SU-DHL-6 (cell line): ENCODE results near the gene NDUFV3.
"Not testable (repeated sequence)": the region's sequence is repeated elsewhere in the genome, so short reads cannot be mapped to it uniquely, and the experiment has no call there.

Experiments
- H2AFZ ChIP-seq: fragments of 200-600 bp; sonication (generic); 2 replicates; pipeline ENCODE4 v1.6.1; 2014; ENCODE audit warnings: low read depth, mild to moderate bottlenecking, moderate library complexity, mixed read lengths, antibody characterized with exemption, low read length; ENCODE audit not compliant: severe bottlenecking
- H3F3A ChIP-seq: fragments of 200-600 bp; shearing (Covaris generic); 2 replicates; pipeline ENCODE4 v1.6.0; 2016; ENCODE audit warnings: antibody characterized with exemption, mild to moderate bottlenecking; ENCODE audit not compliant: insufficient read depth
- H3K27ac ChIP-seq: fragments of 200-600 bp; sonication (generic); 2 replicates; pipeline ENCODE4 v1.5.1; 2016; ENCODE audit warnings: low read depth, mild to moderate bottlenecking, low read length, moderate library complexity, mixed read lengths
- H3K27me3 ChIP-seq: fragments of 200-600 bp; sonication (generic), shearing (Covaris generic); 2 replicates; pipeline ENCODE4 v1.6.0; 2014; ENCODE audit warnings: mild to moderate bottlenecking, low read length
- H3K36me3 ChIP-seq: fragments of 200-600 bp; sonication (generic); 2 replicates; pipeline ENCODE4 v1.6.1; 2014; ENCODE audit warnings: mild to moderate bottlenecking, low read length, mixed read lengths
- H3K4me2 ChIP-seq: fragments of 300-600, 200-600 bp; shearing (Covaris generic), sonication (generic); 2 replicates; pipeline ENCODE4 v1.6.0; 2014; ENCODE audit warnings: low read length, low read depth, mild to moderate bottlenecking; ENCODE audit not compliant: poor library complexity, severe bottlenecking
- H3K4me3 ChIP-seq: fragments of 200-600 bp; sonication (generic); 2 replicates; pipeline ENCODE4 v1.5.1; 2014; ENCODE audit warnings: antibody characterized with exemption, low read length, mild to moderate bottlenecking, mixed read lengths; ENCODE audit not compliant: insufficient read depth, poor library complexity, severe bottlenecking
- H3K79me2 ChIP-seq: fragments of 200-600 bp; sonication (generic); 2 replicates; pipeline ENCODE4 v1.6.1; 2014; ENCODE audit warnings: mild to moderate bottlenecking, low read length, moderate library complexity; ENCODE audit not compliant: insufficient read depth
- H3K9ac ChIP-seq: fragments of 200-600 bp; sonication (generic); 2 replicates; pipeline ENCODE4 v1.7.0; 2014; ENCODE audit warnings: mild to moderate bottlenecking, low read length
- H3K9me2 ChIP-seq: fragments of 200-600 bp; sonication (generic); replicated peaks from 2 replicates; pipeline ENCODE4 v1.6.1; 2014; ENCODE audit warnings: low read length; ENCODE audit not compliant: insufficient read depth
- H3K9me3 ChIP-seq: fragments of 200-600 bp; sonication (generic); 2 replicates; pipeline ENCODE4 v1.6.1; 2014; ENCODE audit warnings: low read length, mixed read lengths; ENCODE audit not compliant: insufficient read depth
- H4K20me1 ChIP-seq: fragments of 200-600 bp; sonication (generic); 2 replicates; pipeline ENCODE4 v1.6.1; 2014; ENCODE audit warnings: low read depth, mild to moderate bottlenecking, antibody characterized with exemption, low read length, moderate library complexity, mixed read lengths
- CTCF ChIP-seq: fragments of 200-600 bp; sonication (generic); IDR thresholded peaks from one replicate; pipeline ENCODE4 v1.5.1; 2017; ENCODE audit warnings: antibody characterized with exemption, mild to moderate bottlenecking, low read length, moderate library complexity; ENCODE audit not compliant: insufficient read depth, poor library complexity, severe bottlenecking
- EZH2phosphoT487 ChIP-seq: fragments of 200-600 bp; sonication (generic), shearing (Covaris generic); conservative IDR thresholded peaks from 2 replicates; pipeline ENCODE4 v1.6.1; 2018; ENCODE audit warnings: mild to moderate bottlenecking, antibody characterized with exemption, low read length, moderate library complexity, mixed read lengths

NDUFV3 gene

GRCh38 chr21:42937960-42938605 lies 45.0 kb downstream of the NDUFV3 start:
- H3F3A ChIP-seq, result no peaks in the 10 kb centered on the region
- H3K36me3 ChIP-seq, result no peaks in the 10 kb centered on the region
- no peaks in the 10 kb centered on the region for H3K79me2 ChIP-seq
- no peak overlapping the region for H3K9ac ChIP-seq
- no peaks in the 10 kb centered on the region for H4K20me1 ChIP-seq
- TF ChIP-seq CTCF, result no peak
- TF ChIP-seq EZH2phosphoT487, result no peak
- no peaks in the 10 kb centered on the region for H3K9me3 ChIP-seq
- H3K27ac ChIP-seq, result no peak overlapping the region
- no peak overlapping the region for H3K4me2 ChIP-seq
- H3K4me3 ChIP-seq, result no peak overlapping the region
- H2AFZ ChIP-seq, result no peak overlapping the region
- no peaks in the 10 kb centered on the region for H3K27me3 ChIP-seq
- H3K9me2 ChIP-seq, result no peaks in the 10 kb centered on the region

- not testable (repeated sequence) for H3K79me2 ChIP-seq, H4K20me1 ChIP-seq, H3K9ac ChIP-seq, H3K9me3 ChIP-seq, H3K27ac ChIP-seq, H2AFZ ChIP-seq, H3K27me3 ChIP-seq, H3K4me3 ChIP-seq, H3K36me3 ChIP-seq, H3K9me2 ChIP-seq, H3K4me2 ChIP-seq, H3F3A ChIP-seq
Observed at GRCh38 chr21:42938606-42938995, 45.5 kb downstream of the NDUFV3 start.

GRCh38 chr21:42939582-42940413 lies 46.7 kb downstream of the NDUFV3 start:
- Histone ChIP-seq H2AFZ (no peak overlapping the region), H3K79me2 (no peaks in the 10 kb centered on the region), H3K9me2 (no peaks in the 10 kb centered on the region), H4K20me1 (no peaks in the 10 kb centered on the region), H3K4me2 (no peak overlapping the region), H3K27ac (no peak overlapping the region), H3K36me3 (no peaks in the 10 kb centered on the region), H3K27me3 (no peaks in the 10 kb centered on the region), H3F3A (no peaks in the 10 kb centered on the region), H3K9me3 (no peaks in the 10 kb centered on the region), H3K4me3 (no peak overlapping the region), H3K9ac (no peak overlapping the region)
- TF ChIP-seq CTCF (no peak), EZH2phosphoT487 (no peak)

- Histone ChIP-seq H3K36me3 (no peaks in the 10 kb centered on the region), H3K79me2 (no peaks in the 10 kb centered on the region), H2AFZ (no peak overlapping the region), H3K4me2 (no peak overlapping the region), H3F3A (no peaks in the 10 kb centered on the region), H3K9ac (no peak overlapping the region), H3K9me2 (no peaks in the 10 kb centered on the region), H3K4me3 (no peak overlapping the region), H3K27me3 (no peaks in the 10 kb centered on the region), H4K20me1 (no peaks in the 10 kb centered on the region), H3K27ac (no peak overlapping the region), H3K9me3 (no peaks in the 10 kb centered on the region)
- TF ChIP-seq EZH2phosphoT487 (no peak), CTCF (no peak)
Observed at GRCh38 chr21:42941696-42942085, 48.6 kb downstream of the NDUFV3 start.
